ENCODE measurements around the gene PHACTR1.

DNA sequence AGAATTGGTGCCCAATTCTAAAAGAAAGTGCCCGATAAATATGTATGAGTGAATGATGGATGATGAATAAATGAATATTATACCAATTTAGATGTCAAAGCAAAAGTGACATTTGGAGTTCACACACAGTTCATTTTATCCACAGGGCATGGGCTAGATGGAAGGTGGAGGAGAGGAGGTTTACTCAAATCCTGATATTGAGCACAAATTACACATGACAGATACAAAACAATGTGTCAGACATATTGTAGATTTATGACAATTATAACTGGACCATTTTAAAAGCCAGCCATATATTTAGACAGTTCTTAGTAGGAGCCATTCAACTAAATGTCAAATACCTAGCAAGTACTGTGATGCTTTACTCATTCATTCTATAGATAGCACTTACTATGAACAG lies 23.4 kb upstream of the PHACTR1 start:
- TF ChIP-seq, protein P1, sequence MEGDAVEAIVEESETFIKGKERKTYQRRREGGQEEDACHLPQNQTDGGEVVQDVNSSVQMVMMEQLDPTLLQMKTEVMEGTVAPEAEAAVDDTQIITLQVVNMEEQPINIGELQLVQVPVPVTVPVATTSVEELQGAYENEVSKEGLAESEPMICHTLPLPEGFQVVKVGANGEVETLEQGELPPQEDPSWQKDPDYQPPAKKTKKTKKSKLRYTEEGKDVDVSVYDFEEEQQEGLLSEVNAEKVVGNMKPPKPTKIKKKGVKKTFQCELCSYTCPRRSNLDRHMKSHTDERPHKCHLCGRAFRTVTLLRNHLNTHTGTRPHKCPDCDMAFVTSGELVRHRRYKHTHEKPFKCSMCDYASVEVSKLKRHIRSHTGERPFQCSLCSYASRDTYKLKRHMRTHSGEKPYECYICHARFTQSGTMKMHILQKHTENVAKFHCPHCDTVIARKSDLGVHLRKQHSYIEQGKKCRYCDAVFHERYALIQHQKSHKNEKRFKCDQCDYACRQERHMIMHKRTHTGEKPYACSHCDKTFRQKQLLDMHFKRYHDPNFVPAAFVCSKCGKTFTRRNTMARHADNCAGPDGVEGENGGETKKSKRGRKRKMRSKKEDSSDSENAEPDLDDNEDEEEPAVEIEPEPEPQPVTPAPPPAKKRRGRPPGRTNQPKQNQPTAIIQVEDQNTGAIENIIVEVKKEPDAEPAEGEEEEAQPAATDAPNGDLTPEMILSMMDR (IDR thresholded peaks at IDR 0.05), result no peak
- TF ChIP-seq POLR2AphosphoS5 (IDR thresholded peaks at IDR 0.05) (no peak), POLR2A (IDR thresholded peaks at IDR 0.05) (no peak), EP300 (IDR thresholded peaks at IDR 0.05) (no peak)
